ENCODE measurements around the gene SORT1.
A peak's percentile ranks its signal among the peaks of the same experiment; 100 is the strongest.
"Not testable (repeated sequence)": the region's sequence is repeated elsewhere in the genome, so short reads cannot be mapped to it uniquely, and the experiment has no call there.

The SORT1 gene

DNA sequence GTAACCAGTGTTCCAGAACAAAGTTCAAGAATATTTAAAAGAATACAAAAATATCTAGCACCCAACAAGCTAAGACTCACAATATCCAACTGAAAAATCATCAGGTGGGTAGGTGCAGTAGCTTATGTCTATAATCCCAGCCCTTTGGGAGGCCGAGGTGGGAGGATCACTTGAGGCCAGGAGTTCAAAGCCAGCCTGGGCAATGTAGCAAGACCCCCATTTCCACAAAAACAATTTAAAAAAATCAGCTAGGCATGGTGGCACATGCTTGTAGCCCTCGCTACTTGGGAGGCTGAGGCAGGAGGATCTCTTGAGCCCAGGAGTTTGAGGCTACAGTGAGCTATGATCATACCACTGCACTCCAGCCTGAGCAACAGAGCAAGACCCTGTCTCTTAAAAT, 24.0 kb downstream of the SORT1 start:
- not testable (repeated sequence) for H3K4me3 Mint-ChIP-seq; H3K27ac Mint-ChIP-seq; H3K9me3 Mint-ChIP-seq (ENCODE audit: low read depth); H3K36me3 Mint-ChIP-seq; H3K27me3 Mint-ChIP-seq
- peaks cover 14% of the 10 kb centered on the region for H3K4me1 Mint-ChIP-seq (ENCODE audit: low read depth)

DNA sequence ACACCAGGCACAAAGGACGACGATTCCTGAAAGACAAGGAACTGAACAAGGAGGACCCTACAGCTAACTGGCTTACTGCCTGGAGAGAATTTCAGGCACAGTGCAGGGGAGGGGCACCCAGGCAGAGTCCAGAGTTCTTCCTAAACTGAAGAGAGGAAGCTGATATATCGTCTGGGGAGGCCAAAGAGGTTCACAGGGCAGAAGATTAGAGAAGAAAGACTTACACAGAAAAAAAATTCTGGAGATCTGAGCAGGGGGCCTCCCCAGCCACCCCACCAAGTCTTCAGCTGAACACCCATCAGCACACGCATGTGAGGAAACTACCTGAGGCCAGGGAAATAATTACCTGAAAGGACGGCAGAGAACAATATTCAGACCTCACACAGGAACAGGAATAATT, 24.6 kb downstream of the SORT1 start:
- Mint-ChIP-seq H3K27me3 (no peaks in the 10 kb centered on the region), H3K27ac (no peak overlapping the region), H3K4me3 (no peak overlapping the region), H3K9me3 (ENCODE audit: low read depth) (no peaks in the 10 kb centered on the region), H3K4me1 (ENCODE audit: low read depth) (peaks cover 14% of the 10 kb centered on the region), H3K36me3 (peaks cover 2% of the 10 kb centered on the region)

DNA sequence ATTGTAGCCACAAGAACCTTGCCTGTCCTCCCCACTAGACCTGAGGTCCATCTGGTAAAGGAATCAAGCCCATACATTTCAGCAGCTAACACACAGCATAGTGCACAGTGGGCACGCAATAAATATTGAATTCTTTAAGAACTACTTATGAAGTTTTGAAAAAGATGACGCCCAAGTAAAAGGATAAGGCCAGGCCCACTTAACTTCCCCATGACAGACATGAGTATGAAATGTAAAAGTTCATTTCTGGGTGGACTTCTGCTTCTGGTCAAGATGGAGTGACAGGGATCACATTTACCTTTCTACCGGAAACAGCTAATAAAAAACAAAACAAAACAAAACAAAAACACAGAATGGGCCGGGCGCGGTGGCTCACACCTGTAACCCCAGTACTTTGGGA, 25.4 kb downstream of the SORT1 start:
- H3K9me3 Mint-ChIP-seq (ENCODE audit: low read depth), result no peaks in the 10 kb centered on the region
- no peaks in the 10 kb centered on the region for H3K27me3 Mint-ChIP-seq
- H3K36me3 Mint-ChIP-seq, result peaks cover 2% of the 10 kb centered on the region
- H3K4me3 Mint-ChIP-seq, result no peak overlapping the region
- peaks cover 14% of the 10 kb centered on the region for H3K4me1 Mint-ChIP-seq (ENCODE audit: low read depth)
- H3K27ac Mint-ChIP-seq, result no peak overlapping the region

- no peak overlapping the region for H3K27ac Mint-ChIP-seq
- no peak overlapping the region for H3K4me3 Mint-ChIP-seq
- H3K27me3 Mint-ChIP-seq, result no peaks in the 10 kb centered on the region
- peaks cover 2% of the 10 kb centered on the region for H3K36me3 Mint-ChIP-seq
- peaks cover 14% of the 10 kb centered on the region for H3K4me1 Mint-ChIP-seq (ENCODE audit: low read depth)
- H3K9me3 Mint-ChIP-seq (ENCODE audit: low read depth), result no peaks in the 10 kb centered on the region
Observed at GRCh38 chr1:109371341-109371739, 26.4 kb downstream of the SORT1 start.

- no peak overlapping the region for H3K4me3 Mint-ChIP-seq
- H3K4me1 Mint-ChIP-seq (ENCODE audit: low read depth), result peaks cover 14% of the 10 kb centered on the region
- peaks cover 2% of the 10 kb centered on the region for H3K36me3 Mint-ChIP-seq
- H3K27me3 Mint-ChIP-seq, result no peaks in the 10 kb centered on the region
- no peaks in the 10 kb centered on the region for H3K9me3 Mint-ChIP-seq (ENCODE audit: low read depth)
- no peak overlapping the region for H3K27ac Mint-ChIP-seq
Observed at GRCh38 chr1:109370712-109371340, 26.9 kb downstream of the SORT1 start.

DNA sequence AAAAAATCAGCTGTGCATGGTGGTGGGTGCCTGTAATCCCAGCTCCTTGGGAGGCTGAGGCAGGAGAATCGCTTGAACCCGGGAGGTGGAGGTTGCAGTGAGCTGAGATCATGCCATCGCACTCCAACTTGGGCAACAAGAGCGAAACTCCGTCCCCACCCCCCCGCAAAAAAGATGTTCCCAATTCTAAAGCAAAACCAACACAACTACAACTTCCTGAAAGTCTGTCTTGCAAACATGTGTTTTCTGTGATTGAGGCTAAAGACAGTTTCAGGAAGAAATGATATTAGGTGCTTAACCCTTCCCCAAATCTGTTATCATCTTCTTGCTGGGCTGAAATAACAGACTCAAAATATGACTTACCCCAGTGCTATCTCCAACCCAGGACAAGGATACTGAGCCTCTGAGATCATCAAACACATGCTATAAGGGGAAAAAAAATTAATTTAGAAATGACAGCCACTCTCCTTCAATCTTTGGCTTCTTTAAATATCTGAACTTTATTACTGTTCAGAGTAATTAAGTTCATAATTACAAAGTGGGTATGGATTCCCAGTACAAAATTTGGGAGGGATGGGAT, 28.5 kb downstream of the SORT1 start:
- no peaks in the 10 kb centered on the region for H3K27me3 Mint-ChIP-seq
- no peaks in the 10 kb centered on the region for H3K36me3 Mint-ChIP-seq
- H3K4me1 Mint-ChIP-seq (ENCODE audit: low read depth), result peaks cover 14% of the 10 kb centered on the region
- H3K27ac Mint-ChIP-seq, result no peak overlapping the region
- no peaks in the 10 kb centered on the region for H3K9me3 Mint-ChIP-seq (ENCODE audit: low read depth)
- no peak overlapping the region for H3K4me3 Mint-ChIP-seq

- Mint-ChIP-seq H3K9me3 (ENCODE audit: low read depth) (no peaks in the 10 kb centered on the region), H3K4me3 (no peak overlapping the region), H3K36me3 (no peaks in the 10 kb centered on the region), H3K4me1 (ENCODE audit: low read depth) (peaks cover 14% of the 10 kb centered on the region), H3K27me3 (no peaks in the 10 kb centered on the region), H3K27ac (no peak overlapping the region)
Observed at GRCh38 chr1:109368464-109368863, 29.3 kb downstream of the SORT1 start.

DNA sequence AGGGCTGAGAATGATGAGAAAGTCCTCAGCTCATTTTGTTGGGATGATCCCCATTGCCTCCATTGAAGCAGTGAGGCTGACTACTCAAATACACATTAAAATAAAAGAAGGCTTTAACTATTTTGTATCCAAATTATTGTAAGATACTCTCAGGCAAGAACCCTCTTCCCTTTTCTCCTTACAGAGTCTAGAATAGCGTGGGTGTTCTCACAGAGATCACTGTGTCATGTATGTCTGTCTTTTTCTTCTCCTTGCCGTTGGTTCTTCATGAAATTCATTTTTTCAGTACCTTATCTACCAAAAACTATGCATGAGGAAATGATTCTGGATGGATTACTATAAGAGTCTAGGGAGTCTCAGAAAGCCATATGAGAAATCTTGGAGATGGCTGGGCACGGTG, 30.1 kb downstream of the SORT1 start:
- Mint-ChIP-seq H3K27ac (no peak overlapping the region), H3K4me1 (ENCODE audit: low read depth) (peaks cover 10% of the 10 kb centered on the region), H3K9me3 (ENCODE audit: low read depth) (no peaks in the 10 kb centered on the region), H3K27me3 (no peaks in the 10 kb centered on the region), H3K36me3 (no peaks in the 10 kb centered on the region), H3K4me3 (no peak overlapping the region)

GRCh38 chr1:109365642-109366204, 32.0 kb downstream of the SORT1 start:
- Mint-ChIP-seq H3K9me3 (ENCODE audit: low read depth) (no peaks in the 10 kb centered on the region), H3K36me3 (no peaks in the 10 kb centered on the region), H3K27ac (no peak overlapping the region), H3K27me3 (no peaks in the 10 kb centered on the region), H3K4me3 (no peak overlapping the region), H3K4me1 (ENCODE audit: low read depth) (peaks cover 3% of the 10 kb centered on the region)

DNA sequence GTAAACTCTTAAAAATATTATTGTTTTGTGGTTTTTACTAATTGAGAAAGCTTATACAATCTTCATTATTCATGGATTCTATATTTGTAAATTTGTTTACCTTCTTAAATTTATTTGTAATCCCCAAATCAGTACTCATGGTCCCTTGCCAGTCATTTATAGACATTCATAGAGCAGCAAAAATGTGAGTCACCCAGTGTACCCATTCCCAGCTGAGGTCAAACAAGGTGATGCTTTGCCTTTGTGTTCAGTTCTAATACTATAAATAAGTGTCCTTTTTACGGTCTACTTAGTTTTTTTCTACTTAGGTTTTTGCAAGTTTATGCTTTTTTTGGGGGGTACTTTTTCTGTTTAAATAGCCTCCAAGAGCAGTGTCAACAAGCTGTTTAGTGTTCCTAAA, 36.1 kb downstream of the SORT1 start:
- H3K9me3 Mint-ChIP-seq (ENCODE audit: low read depth), result no peaks in the 10 kb centered on the region
- H3K27me3 Mint-ChIP-seq, result no peaks in the 10 kb centered on the region
- H3K27ac Mint-ChIP-seq, result peak overlapping the region; percentile 8
- H3K36me3 Mint-ChIP-seq, result peaks cover 2% of the 10 kb centered on the region
- no peaks in the 10 kb centered on the region for H3K4me1 Mint-ChIP-seq (ENCODE audit: low read depth)
- H3K4me3 Mint-ChIP-seq, result no peak overlapping the region

GRCh38 chr1:109361069-109361468, 36.6 kb downstream of the SORT1 start:
- no peaks in the 10 kb centered on the region for H3K27me3 Mint-ChIP-seq
- H3K4me3 Mint-ChIP-seq, result no peak overlapping the region
- H3K27ac Mint-ChIP-seq, result peak overlapping the region; percentile 8
- peaks cover 2% of the 10 kb centered on the region for H3K36me3 Mint-ChIP-seq
- no peaks in the 10 kb centered on the region for H3K9me3 Mint-ChIP-seq (ENCODE audit: low read depth)
- H3K4me1 Mint-ChIP-seq (ENCODE audit: low read depth), result no peaks in the 10 kb centered on the region

DNA sequence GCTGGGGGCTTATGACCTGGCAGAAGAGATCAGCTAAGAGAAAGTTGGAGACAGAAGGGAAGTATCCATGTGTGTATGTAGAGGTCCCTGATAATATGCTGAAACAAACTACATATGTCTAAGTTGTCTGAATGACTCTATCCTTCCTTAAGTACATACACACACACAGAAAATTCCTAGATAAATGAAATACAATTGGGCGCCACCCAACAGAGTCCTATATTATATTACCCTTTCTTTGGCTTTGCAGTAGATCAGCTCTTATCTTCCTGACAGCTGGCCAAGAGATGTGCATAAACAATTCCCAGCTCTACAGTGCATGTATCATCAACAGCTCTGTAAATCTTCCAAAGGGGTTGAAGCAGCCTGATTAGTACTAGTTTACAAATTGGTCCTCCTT, 40.1 kb downstream of the SORT1 start:
- H3K4me3 Mint-ChIP-seq, result no peak overlapping the region
- peaks cover 2% of the 10 kb centered on the region for H3K36me3 Mint-ChIP-seq
- no peaks in the 10 kb centered on the region for H3K9me3 Mint-ChIP-seq (ENCODE audit: low read depth)
- H3K27ac Mint-ChIP-seq, result no peak overlapping the region
- H3K4me1 Mint-ChIP-seq (ENCODE audit: low read depth), result peaks cover 3% of the 10 kb centered on the region
- no peaks in the 10 kb centered on the region for H3K27me3 Mint-ChIP-seq

GRCh38 chr1:109356915-109357314, 40.8 kb downstream of the SORT1 start:
- Mint-ChIP-seq H3K4me1 (ENCODE audit: low read depth) (peaks cover 3% of the 10 kb centered on the region), H3K27me3 (no peaks in the 10 kb centered on the region)

GRCh38 chr1:109356505-109356904, 41.2 kb downstream of the SORT1 start:
- no peak overlapping the region for H3K27ac Mint-ChIP-seq

More at GRCh38 chr1:109356915-109357314, 40.8 kb downstream of the SORT1 start:
- no peaks in the 10 kb centered on the region for H3K9me3 Mint-ChIP-seq (ENCODE audit: low read depth)
- H3K4me3 Mint-ChIP-seq, result no peak overlapping the region
- H3K36me3 Mint-ChIP-seq, result peaks cover 2% of the 10 kb centered on the region
- no peak overlapping the region for H3K27ac Mint-ChIP-seq

GRCh38 chr1:109354929-109355328, 42.8 kb downstream of the SORT1 start:
- Mint-ChIP-seq H3K4me1 (ENCODE audit: low read depth) (peaks cover 3% of the 10 kb centered on the region), H3K4me3 (no peak overlapping the region), H3K9me3 (ENCODE audit: low read depth) (no peaks in the 10 kb centered on the region), H3K27ac (no peak overlapping the region), H3K36me3 (no peaks in the 10 kb centered on the region), H3K27me3 (no peaks in the 10 kb centered on the region)

More at GRCh38 chr1:109356505-109356904, 41.2 kb downstream of the SORT1 start:
- Mint-ChIP-seq H3K9me3 (ENCODE audit: low read depth) (no peaks in the 10 kb centered on the region), H3K4me1 (ENCODE audit: low read depth) (peaks cover 3% of the 10 kb centered on the region), H3K36me3 (peaks cover 2% of the 10 kb centered on the region), H3K27me3 (no peaks in the 10 kb centered on the region), H3K4me3 (no peak overlapping the region)

- H3K27me3 Mint-ChIP-seq, result no peaks in the 10 kb centered on the region
- H3K4me1 Mint-ChIP-seq (ENCODE audit: low read depth), result peaks cover 3% of the 10 kb centered on the region
- no peaks in the 10 kb centered on the region for H3K36me3 Mint-ChIP-seq
- no peak overlapping the region for H3K27ac Mint-ChIP-seq
- no peak overlapping the region for H3K4me3 Mint-ChIP-seq
- H3K9me3 Mint-ChIP-seq (ENCODE audit: low read depth), result no peaks in the 10 kb centered on the region
Observed at GRCh38 chr1:109351457-109351856, 46.3 kb downstream of the SORT1 start.

Measured in activated naive CD8-positive, alpha-beta T cell (primary cell).